Prostate gland (tissue), 2 donors: ENCODE measurements around the gene HRCT1. TPM values are rescaled to one million over a fixed set of nuclear protein-coding genes. Genes with fewer than 3 reads are reported as not detected.
A peak's percentile ranks its signal among the peaks of the same experiment; 100 is the strongest.
"Not testable (repeated sequence)": the region's sequence is repeated elsewhere in the genome, so short reads cannot be mapped to it uniquely, and the experiment has no call there.

Experiments used
- DNase-seq: peaks from one replicate; pipeline ENCODE4 v3.0.0-alpha.2; 2019; ENCODE audit warnings: low spot score
- H3K27ac ChIP-seq, 2 donors: fragments of 200-600 bp; sonication (generic); 2 replicates each; pipeline ENCODE4 v1.5.1; 2017 to 2019
- H3K27me3 ChIP-seq: fragments of 200-600 bp; sonication (generic); replicated peaks from 2 replicates; pipeline ENCODE4 v1.5.1; 2019; ENCODE audit not compliant: insufficient read depth
- H3K36me3 ChIP-seq, 2 donors: fragments of 200-600 bp; sonication (generic); 1 replicate in 1 of 2; 2 replicates in 1 of 2; pipeline versions ENCODE4 v1.5.1 to v1.8.1; 2017 to 2019
- H3K4me1 ChIP-seq: fragments of 200-600 bp; sonication (generic); replicated peaks from 2 replicates; pipeline ENCODE4 v1.5.1; 2019
- H3K4me3 ChIP-seq, 2 donors: fragments of 200-600 bp; sonication (generic); 2 replicates each; pipeline ENCODE4 v1.5.1; 2017 to 2019
- H3K9me3 ChIP-seq: fragments of 200-600 bp; sonication (generic); 2 replicates; pipeline ENCODE4 v1.5.1; 2017
- CTCF ChIP-seq, 4 experiments: fragments of 200-600 bp in 2 of 4; fragments of 450-650 bp in 2 of 4; sonication (generic) in 2 of 4; IDR thresholded peaks; 1 replicate in 3 of 4; 2 replicates in 1 of 4; pipeline ENCODE4 v1.5.1; 2016 to 2019; ENCODE audit warnings: antibody characterized with exemption in 4 of 4, mild to moderate bottlenecking in 2 of 4, moderate library complexity in 2 of 4
- POLR2A ChIP-seq: fragments of 450-650 bp; IDR thresholded peaks from one replicate; pipeline ENCODE4 v1.6.1; 2016; ENCODE audit warnings: antibody characterized with exemption, mild to moderate bottlenecking
- POLR2AphosphoS5 ChIP-seq: sonication (generic); formaldehyde crosslinking; IDR thresholded peaks from one replicate; pipeline ENCODE4 v1.6.1; 2017; ENCODE audit warnings: antibody characterized with exemption
- WGBS: methylation state at CpG from one replicate; pipeline ENCODE4 v1.1.5; 2018; 5-methylcytosine and 5-hydroxymethylcytosine counted together
- intact Hi-C: fragments of 100-400 bp; cut with DNase I; formaldehyde crosslinking; loops from one replicate; pipeline ENCODE4 v1.14.2; 2022
- total RNA-seq, 2 donors: library from RNA; depleted of rRNA; stranded (reverse); fragments of >200 nt; gene quantifications; one replicate each; pipeline ENCODE4 v1.1.0, GENCODE V29; 2016

HRCT1 gene
- total RNA-seq, 2 donors from 2014 or later: 1.3 to 1.5 TPM

DNA sequence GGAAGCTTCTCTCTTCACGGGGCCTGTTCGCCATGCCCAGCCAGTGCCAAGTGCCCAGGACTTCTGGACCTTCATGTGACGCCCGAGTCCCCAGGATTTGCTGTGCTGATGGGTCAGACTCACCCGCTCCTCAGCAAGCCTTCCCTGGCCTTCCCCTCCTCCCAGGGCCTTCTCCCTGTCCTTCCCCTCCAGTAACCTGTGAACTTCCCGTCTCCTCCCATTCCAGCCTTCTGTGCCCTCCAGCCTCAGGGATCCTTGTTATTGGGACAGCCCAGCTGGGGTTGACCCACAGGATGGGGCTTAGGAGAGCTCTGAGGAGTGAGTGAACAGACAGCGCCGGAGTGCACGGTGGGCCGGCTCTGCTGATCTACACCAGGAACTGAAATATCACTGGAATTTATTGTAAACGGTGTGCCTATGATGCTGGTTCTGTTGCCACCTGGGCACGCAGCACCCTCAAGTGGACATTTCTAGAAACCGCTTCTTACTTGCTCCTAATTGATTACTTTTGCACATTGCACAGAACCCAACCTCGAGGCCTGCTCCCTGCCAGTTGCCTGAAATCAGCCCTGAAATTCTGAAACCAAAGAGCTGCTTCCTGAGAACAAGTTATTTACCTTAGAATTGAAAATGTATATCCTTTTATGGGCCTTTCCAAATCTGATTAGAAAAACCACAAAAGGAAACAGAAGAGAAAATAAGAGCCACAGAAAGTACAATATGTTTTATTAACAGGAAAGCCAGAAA, 4.8 kb downstream of the HRCT1 start:
- Histone ChIP-seq H3K9me3 (no peaks in the 10 kb centered on the region), H3K4me1 (peaks cover 30% of the 10 kb centered on the region), H3K4me3 (no peak overlapping the region), H3K27me3 (no peaks in the 10 kb centered on the region), H3K36me3 (no peaks in the 10 kb centered on the region), H3K27ac (peak overlapping the region; percentile 57 to 79)
- peak; percentile 60 for TF ChIP-seq POLR2AphosphoS5
- peak in 3 of 4 experiments; percentile 52 to 70 (median 70) for TF ChIP-seq CTCF (IDR thresholded peaks at IDR 0.05)
- no peak for TF ChIP-seq POLR2A
- DNase-seq: peak; percentile 53
- 62% methylated on average over 14 of the region's 14 CpGs for WGBS
- intact Hi-C loops: no loop called here

DNA sequence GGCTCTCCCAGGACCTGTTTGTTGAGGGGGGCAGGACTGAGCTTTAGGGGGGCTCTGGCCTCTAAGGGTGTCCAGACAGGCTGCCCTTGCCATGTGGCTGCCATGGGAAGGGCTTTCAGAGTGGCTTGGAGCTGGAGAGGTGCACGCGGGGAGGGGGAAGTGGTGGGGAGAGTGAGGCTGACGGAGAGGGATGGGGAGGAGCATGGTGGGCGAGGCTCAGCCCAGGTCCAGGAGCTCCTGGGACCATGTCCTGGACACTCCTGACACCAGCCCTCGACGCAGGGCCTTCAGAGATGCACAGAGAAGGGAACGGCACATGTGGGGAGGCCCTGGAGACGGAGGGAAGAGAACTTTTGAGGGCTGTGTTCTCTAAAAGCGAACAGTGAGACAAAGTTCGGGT, 5.7 kb downstream of the HRCT1 start:
- H3K4me3 ChIP-seq: no peak overlapping the region
- H3K4me1 ChIP-seq: peaks cover 24% of the 10 kb centered on the region
- H3K27me3 ChIP-seq: no peaks in the 10 kb centered on the region
- H3K36me3 ChIP-seq: no peaks in the 10 kb centered on the region
- WGBS: 86% methylated on average over 10 of the region's 10 CpGs
- peak overlapping the region in 1 of 2 donors; percentile 79 for H3K27ac ChIP-seq
- TF ChIP-seq POLR2AphosphoS5: no peak
- intact Hi-C loops: no loop called here
- no peak for DNase-seq
- no peaks in the 10 kb centered on the region for H3K9me3 ChIP-seq

DNA sequence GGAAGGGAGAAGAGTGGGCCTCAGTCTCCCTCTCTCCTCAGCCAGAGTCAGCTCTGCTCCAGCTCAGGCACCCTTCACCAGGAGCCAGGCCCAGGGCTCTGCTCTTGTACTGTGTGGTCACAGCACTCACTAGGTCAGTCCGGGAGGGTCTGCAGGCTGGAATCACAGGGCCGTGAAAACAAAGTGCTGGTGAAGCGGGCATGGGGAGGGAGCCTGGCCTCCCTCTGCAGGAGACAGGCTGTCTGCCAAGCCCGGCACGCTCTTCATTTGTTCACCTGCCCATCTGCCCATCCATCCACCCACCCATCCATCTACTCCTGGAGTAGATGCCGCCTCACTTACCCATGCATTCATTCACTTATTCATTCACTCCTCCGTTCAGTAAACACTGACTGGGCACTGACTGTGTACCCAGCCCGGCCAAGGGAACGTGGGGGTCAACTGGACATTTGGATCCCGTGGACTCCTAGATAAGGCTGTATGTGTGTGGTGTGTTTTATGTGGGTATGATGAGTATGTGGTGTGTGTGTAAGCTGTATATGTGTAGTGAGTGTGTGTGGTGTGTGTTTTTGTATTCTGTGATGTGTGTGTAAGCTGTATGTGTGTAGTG, 6.9 kb downstream of the HRCT1 start:
- Histone ChIP-seq H3K4me3 (no peak overlapping the region), H3K27me3 (no peaks in the 10 kb centered on the region), H3K36me3 (no peaks in the 10 kb centered on the region), H3K9me3 (no peaks in the 10 kb centered on the region), H3K27ac (no peak overlapping the region), H3K4me1 (peaks cover 13% of the 10 kb centered on the region)
- DNase-seq: no peak
- 83% methylated on average over 10 of the region's 10 CpGs for WGBS
- intact Hi-C loops: no loop called here
- TF ChIP-seq POLR2A: no peak
- no peak for TF ChIP-seq CTCF (IDR thresholded peaks at IDR 0.05)
- no peak for TF ChIP-seq POLR2AphosphoS5

GRCh38 chr9:35913429-35913828, 7.4 kb downstream of the HRCT1 start:
- H3K27ac ChIP-seq, H3K27me3 ChIP-seq: not testable (repeated sequence)

GRCh38 chr9:35914301-35914807, 8.4 kb downstream of the HRCT1 start:
- no peak overlapping the region for H3K27ac ChIP-seq
- TF ChIP-seq POLR2AphosphoS5 (no peak), CTCF (IDR thresholded peaks at IDR 0.05) (no peak), POLR2A (no peak)
- H3K27me3 ChIP-seq: no peaks in the 10 kb centered on the region
- H3K9me3 ChIP-seq: no peaks in the 10 kb centered on the region
- 55% methylated on average over 9 of the region's 9 CpGs for WGBS
- H3K36me3 ChIP-seq: no peaks in the 10 kb centered on the region
- H3K4me3 ChIP-seq: no peak overlapping the region
- intact Hi-C loops: no loop called here
- H3K4me1 ChIP-seq: peaks cover 7% of the 10 kb centered on the region
- DNase-seq: no peak

More at GRCh38 chr9:35913429-35913828, 7.4 kb downstream of the HRCT1 start:
- H3K36me3 ChIP-seq, H3K4me3 ChIP-seq, DNase-seq, H3K9me3 ChIP-seq, intact Hi-C loops, H3K4me1 ChIP-seq: not testable (repeated sequence)
